C1 segment of cervical spinal cord (tissue), 14 donors: ENCODE results near the gene EXOC4.

Source experiments
- DNase-seq, 14 donors: peaks; one replicate each; lab custom pipeline; 2025; lab: John Stamatoyannopoulos, UW

Gene EXOC4

DNA sequence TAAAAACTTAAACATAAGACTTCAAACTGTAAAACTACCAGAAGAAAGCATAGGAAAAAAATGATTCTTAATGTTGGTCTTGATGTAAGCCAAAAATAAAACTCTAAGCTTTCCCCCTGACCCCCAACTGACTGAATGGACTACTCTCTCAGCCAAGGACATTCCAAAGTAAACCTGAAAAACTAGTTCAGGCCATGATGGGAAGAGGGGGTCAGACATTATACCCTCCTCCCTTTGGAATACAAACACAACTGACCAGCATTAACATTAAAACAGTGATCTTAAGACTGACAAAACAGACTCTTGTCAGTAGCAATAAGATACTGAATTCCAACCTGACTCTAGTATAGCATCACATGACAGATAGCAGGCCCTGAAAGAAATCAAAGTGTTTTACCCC is 860.8 kb downstream of the EXOC4 start:
- no peak for DNase-seq

DNA sequence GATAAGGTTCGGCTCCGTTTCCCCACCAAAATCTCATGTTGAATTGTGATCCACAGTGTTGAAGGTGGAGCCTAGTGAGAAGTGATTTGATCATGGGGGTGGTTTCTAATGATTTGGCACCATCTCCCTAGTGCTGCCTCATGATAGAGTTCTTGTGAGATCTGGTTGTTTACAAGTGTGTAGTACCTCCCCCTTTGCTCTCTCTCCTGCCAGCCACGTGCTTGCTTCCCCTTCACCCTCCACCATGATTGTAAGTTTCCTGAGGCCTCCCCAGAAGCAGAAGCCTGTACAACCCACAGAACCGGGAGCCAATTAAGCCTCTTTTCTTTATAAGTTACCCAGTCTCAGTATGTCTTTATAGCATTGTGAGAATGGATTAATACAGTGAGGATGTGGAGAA is 862.1 kb downstream of the EXOC4 start:
- DNase-seq = no peak
